Activated CD4-positive, alpha-beta memory T cell treated with anti-CD3 and anti-CD28 coated beads, Interleukin-2, amount 10 ng/mL, durations not matched to agents 7 days and 5 days (primary cell): ENCODE measurements around the gene CSF2. TPM values are rescaled to one million over a fixed set of nuclear protein-coding genes. Genes with fewer than 3 reads are reported as not detected.

ENCODE experiments used
- CTCF ChIA-PET: fragments of 350-600 bp; sonication (Branson Sonifier 250); formaldehyde crosslinking; loops from one replicate; lab custom pipeline; 2021; ENCODE audit warnings: antibody characterized with exemption, inconsistent platforms; lab: Charles Lee
- POLR2A ChIA-PET: fragments of 350-600 bp; sonication (Branson Sonifier 250); formaldehyde crosslinking; loops from one replicate; lab custom pipeline; 2021; ENCODE audit warnings: antibody characterized with exemption; lab: Charles Lee
- DNase-seq: peaks from one replicate; pipeline ENCODE4 v3.0.0-alpha.2; 2020
- H3K27ac Mint-ChIP-seq: one replicate; pipeline ENCODE4 v1.8.0; 2021; ENCODE audit warnings: mild to moderate bottlenecking, mixed read lengths
- H3K27me3 Mint-ChIP-seq: one replicate; pipeline ENCODE4 v1.8.0; 2021; ENCODE audit warnings: mixed read lengths
- H3K36me3 Mint-ChIP-seq: one replicate; pipeline ENCODE4 v1.8.0; 2021; ENCODE audit warnings: low read depth, mixed read lengths
- H3K4me1 Mint-ChIP-seq: one replicate; pipeline ENCODE4 v1.8.0; 2021; ENCODE audit warnings: mixed read lengths
- H3K4me3 Mint-ChIP-seq: one replicate; pipeline ENCODE4 v1.8.0; 2021; ENCODE audit warnings: mild to moderate bottlenecking, mixed read lengths
- H3K9me3 Mint-ChIP-seq: one replicate; pipeline ENCODE4 v1.8.0; 2021; ENCODE audit warnings: mixed read lengths
- total RNA-seq, 2 experiments: library from RNA; stranded (reverse); gene quantifications; one replicate each; pipeline ENCODE4 v1.2.3, GENCODE V29; 2021

The CSF2 gene
- total RNA-seq, 2 experiments from 2014 or later: 30.8 to 32.7 TPM

- H3K27ac Mint-ChIP-seq: no peak overlapping the region
- H3K4me3 Mint-ChIP-seq: no peak overlapping the region
- H3K27me3 Mint-ChIP-seq: peaks cover 23% of the 10 kb centered on the region
- H3K9me3 Mint-ChIP-seq: no peaks in the 10 kb centered on the region
- peaks cover 5% of the 10 kb centered on the region for H3K36me3 Mint-ChIP-seq
- no peaks in the 10 kb centered on the region for H3K4me1 Mint-ChIP-seq
- no peak for DNase-seq
- CTCF ChIA-PET: interaction anchor here (1.8 kb wide), 1 partner anchor 16 kb away, joined by 3 read pairs; no protein-coding TSS in a partner anchor
- POLR2A ChIA-PET: no interaction called here
These were observed 26.7 kb upstream of the CSF2 start for GRCh38 chr5:132046880-132047299.

DNA sequence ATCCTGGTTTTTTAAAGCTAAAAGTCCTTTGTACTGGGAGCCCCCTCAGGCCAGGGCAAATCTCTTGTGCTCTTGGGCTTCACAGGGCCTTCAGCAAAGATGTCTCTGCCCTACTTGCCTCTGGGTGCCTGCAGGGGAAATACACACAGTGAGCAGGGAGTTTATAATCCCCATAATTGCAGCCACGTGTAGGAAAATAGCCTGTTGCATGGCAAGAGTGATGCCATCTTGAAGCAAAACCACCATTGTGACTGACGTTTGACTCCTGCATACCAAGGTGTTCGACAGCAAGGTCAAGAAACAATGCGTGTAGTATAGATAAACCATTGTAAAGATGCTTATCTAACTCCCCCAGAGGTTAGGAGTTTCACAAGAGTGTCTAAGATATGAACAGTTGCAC lies 24.5 kb upstream of the CSF2 start:
- H3K4me3 Mint-ChIP-seq: no peak overlapping the region
- H3K36me3 Mint-ChIP-seq: no peaks in the 10 kb centered on the region
- peaks cover 35% of the 10 kb centered on the region for H3K27me3 Mint-ChIP-seq
- ChIA-PET POLR2A (no interaction called here), CTCF (no interaction called here)
- H3K9me3 Mint-ChIP-seq: no peaks in the 10 kb centered on the region
- no peak for DNase-seq
- H3K27ac Mint-ChIP-seq: no peak overlapping the region
- no peaks in the 10 kb centered on the region for H3K4me1 Mint-ChIP-seq

DNA sequence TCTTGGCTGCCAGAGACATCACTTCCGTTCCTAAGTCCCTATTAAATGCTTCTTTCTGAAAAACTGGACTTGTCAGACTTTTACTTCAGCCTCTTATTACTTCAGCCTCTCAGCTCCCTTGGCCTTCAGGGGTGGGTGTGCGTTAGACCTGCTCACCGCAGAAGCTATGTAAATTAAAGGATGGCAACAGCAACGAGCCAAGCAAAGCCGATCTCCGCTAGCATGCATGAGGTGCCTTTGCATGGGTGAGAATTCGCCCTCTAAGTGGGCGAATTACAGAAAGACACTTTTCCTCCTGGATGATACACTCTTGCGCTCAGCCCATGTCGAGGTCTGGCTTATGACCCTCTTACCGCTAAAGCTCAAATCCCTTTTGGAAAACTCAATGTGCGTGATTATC lies 24.0 kb upstream of the CSF2 start:
- Mint-ChIP-seq H3K4me3 (no peak overlapping the region), H3K36me3 (no peaks in the 10 kb centered on the region), H3K9me3 (no peaks in the 10 kb centered on the region), H3K27ac (no peak overlapping the region), H3K4me1 (peaks cover 4% of the 10 kb centered on the region), H3K27me3 (peaks cover 35% of the 10 kb centered on the region)
- no peak for DNase-seq
- CTCF ChIA-PET: no interaction called here
- POLR2A ChIA-PET: no interaction called here

GRCh38 chr5:132050136-132050535 lies 23.5 kb upstream of the CSF2 start:
- peaks cover 10% of the 10 kb centered on the region for H3K4me1 Mint-ChIP-seq
- H3K27me3 Mint-ChIP-seq: peaks cover 35% of the 10 kb centered on the region
- DNase-seq: no peak
- no peak overlapping the region for H3K4me3 Mint-ChIP-seq
- H3K9me3 Mint-ChIP-seq: no peaks in the 10 kb centered on the region
- ChIA-PET CTCF (no interaction called here), POLR2A (no interaction called here)
- H3K27ac Mint-ChIP-seq: no peak overlapping the region
- H3K36me3 Mint-ChIP-seq: no peaks in the 10 kb centered on the region

GRCh38 chr5:132050661-132051552 lies 22.7 kb upstream of the CSF2 start:
- H3K4me3 Mint-ChIP-seq: no peak overlapping the region
- DNase-seq: no peak
- no peak overlapping the region for H3K27ac Mint-ChIP-seq
- ChIA-PET CTCF (no interaction called here), POLR2A (no interaction called here)
- H3K4me1 Mint-ChIP-seq: peaks cover 17% of the 10 kb centered on the region
- peaks cover 33% of the 10 kb centered on the region for H3K27me3 Mint-ChIP-seq
- H3K36me3 Mint-ChIP-seq: no peaks in the 10 kb centered on the region
- no peaks in the 10 kb centered on the region for H3K9me3 Mint-ChIP-seq

DNA sequence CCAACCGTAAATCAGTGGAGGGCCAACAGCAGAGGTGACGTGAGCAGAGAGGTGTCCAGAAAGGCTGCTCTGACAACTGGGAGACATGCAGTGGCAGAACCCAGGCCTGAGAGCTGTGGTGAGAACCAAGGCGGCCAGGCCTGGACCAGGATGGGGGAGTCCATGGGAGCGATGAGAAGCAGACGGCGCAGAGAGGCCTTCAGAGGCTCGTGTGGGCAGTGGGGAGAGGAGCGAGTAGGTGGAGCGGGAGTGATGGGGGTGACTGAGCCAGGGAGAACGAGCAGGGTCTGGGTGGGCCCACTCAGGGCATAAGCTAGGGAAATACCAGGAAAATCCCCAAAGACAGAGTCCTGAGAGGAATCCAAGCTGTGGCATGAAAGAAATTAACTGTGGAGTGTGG lies 21.1 kb upstream of the CSF2 start:
- CTCF ChIA-PET: interaction anchor here (0.9 to 1.7 kb wide), 3 partner anchors 10 to 22 kb away, joined by 3 to 13 read pairs (median 3); no protein-coding TSS in a partner anchor
- Mint-ChIP-seq H3K36me3 (no peaks in the 10 kb centered on the region), H3K4me3 (no peak overlapping the region), H3K4me1 (peaks cover 34% of the 10 kb centered on the region), H3K27ac (no peak overlapping the region), H3K9me3 (no peaks in the 10 kb centered on the region), H3K27me3 (peaks cover 36% of the 10 kb centered on the region)
- POLR2A ChIA-PET: no interaction called here
- DNase-seq: no peak

- peaks cover 40% of the 10 kb centered on the region for H3K4me1 Mint-ChIP-seq
- peaks cover 40% of the 10 kb centered on the region for H3K27me3 Mint-ChIP-seq
- no peak overlapping the region for H3K4me3 Mint-ChIP-seq
These were observed 20.1 kb upstream of the CSF2 start for GRCh38 chr5:132053483-132053882.

DNA sequence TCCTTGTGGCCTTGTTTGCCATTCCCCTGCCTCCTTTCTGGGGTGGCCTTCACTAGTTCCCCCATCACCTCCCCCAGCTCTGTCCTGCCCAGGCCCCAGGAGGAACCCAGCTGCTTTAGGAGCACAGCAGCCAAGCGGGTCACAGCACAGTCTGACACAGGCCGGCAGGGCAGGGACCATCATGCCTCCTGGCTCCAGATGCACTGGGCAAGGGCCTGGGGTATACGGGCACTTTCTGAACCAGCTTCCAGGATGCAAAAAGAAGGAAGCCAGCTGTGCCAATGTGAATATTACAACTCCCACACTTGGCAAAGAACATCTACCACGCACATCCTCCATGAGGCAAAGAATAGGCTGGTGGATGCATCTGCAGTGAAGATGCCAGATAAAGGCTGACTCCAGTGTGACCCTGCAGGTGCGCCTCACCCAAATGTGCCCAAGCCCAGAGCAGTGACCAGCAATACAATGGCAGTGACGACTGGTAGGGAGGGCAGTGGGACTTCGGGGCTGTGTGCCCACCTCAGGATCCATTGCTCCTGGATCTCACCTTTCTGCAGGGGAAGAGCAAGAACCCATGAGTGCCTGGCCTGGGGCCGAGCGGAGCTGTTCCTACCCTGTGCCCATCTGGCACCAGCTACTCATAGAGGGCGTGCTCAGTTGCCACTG lies 19.4 kb upstream of the CSF2 start:
- Mint-ChIP-seq H3K4me1 (peaks cover 47% of the 10 kb centered on the region), H3K27ac (no peak overlapping the region), H3K4me3 (no peak overlapping the region), H3K9me3 (no peaks in the 10 kb centered on the region), H3K36me3 (no peaks in the 10 kb centered on the region), H3K27me3 (peaks cover 40% of the 10 kb centered on the region)
- DNase-seq: no peak
- ChIA-PET CTCF (interaction anchor here (1.0 to 1.7 kb wide), 4 partner anchors 8 to 47 kb away, joined by 3 to 13 read pairs (median 6); no protein-coding TSS in a partner anchor), POLR2A (no interaction called here)

More at GRCh38 chr5:132053483-132053882, 20.1 kb upstream of the CSF2 start:
- Mint-ChIP-seq H3K36me3 (no peaks in the 10 kb centered on the region), H3K27ac (no peak overlapping the region), H3K9me3 (no peaks in the 10 kb centered on the region)
- ChIA-PET POLR2A (no interaction called here), CTCF (interaction anchor here (0.9 to 1.7 kb wide), 4 partner anchors 9 to 46 kb away, joined by 3 to 13 read pairs (median 3); no protein-coding TSS in a partner anchor)
- no peak for DNase-seq

DNA sequence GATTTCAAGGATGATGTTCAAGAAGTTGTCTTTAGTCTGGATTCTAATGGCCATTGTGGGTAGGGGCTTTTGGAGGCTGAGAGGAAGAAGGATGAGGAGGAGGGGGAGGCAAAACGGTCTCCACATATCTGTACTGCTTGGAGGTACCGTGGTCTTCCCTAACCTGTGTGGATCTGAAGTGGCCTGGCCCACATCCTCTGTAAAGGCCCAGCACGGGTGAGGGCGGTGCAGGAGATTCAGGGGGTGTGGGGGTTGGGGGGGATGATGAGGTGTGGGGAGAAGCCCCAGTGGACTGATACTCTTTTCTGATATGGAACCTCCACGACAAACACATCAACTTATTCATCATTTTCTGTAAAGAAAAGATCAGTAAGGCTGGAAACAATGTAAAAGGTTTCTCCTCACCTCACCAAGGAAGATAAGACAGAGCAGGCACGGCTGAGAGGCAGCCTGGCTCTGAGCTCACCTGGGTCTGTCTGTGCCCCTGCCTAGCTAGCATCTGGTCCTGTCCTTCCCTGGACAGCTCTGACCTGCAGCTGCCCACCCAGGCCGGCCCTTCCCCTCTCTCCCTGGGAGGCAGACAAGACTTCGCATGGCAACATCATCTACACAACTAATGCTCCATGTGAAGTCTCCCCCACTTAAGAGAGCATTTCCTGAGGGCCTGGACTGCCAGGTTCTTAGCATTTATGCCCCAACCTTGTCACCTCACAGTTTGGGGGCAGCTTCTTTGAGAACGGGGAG lies 18.7 kb upstream of the CSF2 start:
- Mint-ChIP-seq H3K4me1 (peaks cover 54% of the 10 kb centered on the region), H3K27ac (no peak overlapping the region), H3K4me3 (no peak overlapping the region), H3K9me3 (no peaks in the 10 kb centered on the region), H3K27me3 (peaks cover 37% of the 10 kb centered on the region), H3K36me3 (no peaks in the 10 kb centered on the region)
- ChIA-PET CTCF (interaction anchor here (1.3 kb wide), 1 partner anchor 8 kb away, joined by 8 read pairs; no protein-coding TSS in a partner anchor), POLR2A (interaction anchor here (1.3 to 2.5 kb wide), 3 partner anchors 34 to 54 kb away, joined by 5 to 13 read pairs (median 5); no protein-coding TSS in a partner anchor)
- DNase-seq: no peak

DNA sequence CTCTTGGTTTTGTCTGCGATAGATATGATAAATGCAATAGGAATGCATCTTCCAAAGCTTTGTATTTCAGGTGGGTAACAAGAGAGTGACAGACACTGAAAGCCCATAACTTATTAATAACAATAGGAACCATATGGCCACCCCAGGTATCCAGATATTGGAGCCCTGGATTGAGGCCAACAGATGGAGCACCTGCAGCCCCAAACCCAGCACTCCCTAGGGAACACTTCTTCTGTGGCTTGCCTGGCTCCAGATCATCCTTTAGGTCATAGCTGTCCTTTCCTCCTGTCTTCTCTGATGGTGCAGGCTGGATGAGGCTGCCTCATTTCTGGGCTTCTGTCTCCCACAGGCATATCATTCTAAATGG lies 18.2 kb upstream of the CSF2 start:
- H3K4me3 Mint-ChIP-seq: no peak overlapping the region

DNA sequence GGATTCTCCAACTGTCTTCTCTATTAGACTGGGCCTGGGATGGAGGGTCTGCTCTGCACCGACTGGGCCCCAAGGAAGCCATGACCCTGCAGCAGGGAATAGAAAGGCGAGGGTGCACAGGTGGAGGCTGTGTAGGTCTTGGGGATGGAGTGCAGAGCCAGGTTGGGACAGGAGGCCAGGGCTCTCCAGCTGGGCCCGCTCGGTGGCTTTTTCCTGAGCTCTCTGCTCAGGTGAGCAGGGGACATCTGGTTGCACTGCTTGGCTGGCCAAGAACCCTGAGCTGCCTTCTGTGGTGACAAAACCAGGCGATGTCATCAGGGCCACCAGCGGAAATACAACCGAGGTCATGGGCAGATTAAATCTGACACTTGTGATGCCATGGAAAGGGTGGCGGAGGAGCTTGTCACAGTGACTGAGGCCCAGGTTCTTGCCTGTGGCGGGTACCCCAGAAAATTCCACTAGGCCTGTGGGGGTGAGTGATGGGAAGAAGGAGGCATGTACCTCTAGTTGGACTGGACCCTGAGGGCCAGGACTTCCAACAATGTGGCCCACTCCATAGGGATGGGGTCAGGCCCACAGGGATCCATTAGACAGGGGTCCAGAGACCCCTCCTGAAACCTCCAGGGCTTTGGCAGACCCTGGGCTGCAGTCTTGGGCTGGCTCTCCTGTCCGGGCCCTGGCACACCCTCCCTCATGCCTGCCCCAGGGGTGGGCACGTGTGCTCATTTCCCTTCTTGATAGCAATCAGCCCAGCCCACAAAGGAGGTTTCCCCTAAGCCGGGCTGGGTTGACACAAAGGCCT lies 17.6 kb upstream of the CSF2 start:
- H3K27ac Mint-ChIP-seq: peak overlapping the region; percentile 70
- DNase-seq: peak; percentile 76
- POLR2A ChIA-PET: interaction anchor here (0.5 to 2.5 kb wide), 6 partner anchors 29 to 467 kb away, joined by 3 to 13 read pairs (median 4); no protein-coding TSS in a partner anchor
- H3K36me3 Mint-ChIP-seq: no peaks in the 10 kb centered on the region
- H3K27me3 Mint-ChIP-seq: peaks cover 34% of the 10 kb centered on the region
- peaks cover 64% of the 10 kb centered on the region for H3K4me1 Mint-ChIP-seq
- H3K4me3 Mint-ChIP-seq: no peak overlapping the region
- H3K9me3 Mint-ChIP-seq: no peaks in the 10 kb centered on the region
- CTCF ChIA-PET: interaction anchor here (1.3 kb wide), 1 partner anchor 7 kb away, joined by 8 read pairs; no protein-coding TSS in a partner anchor

More for the DNA sequence above, 18.2 kb upstream of the CSF2 start:
- ChIA-PET POLR2A (interaction anchor here (0.5 to 2.5 kb wide), 6 partner anchors 28 to 466 kb away, joined by 3 to 13 read pairs (median 4); no protein-coding TSS in a partner anchor), CTCF (interaction anchor here (1.3 kb wide), 1 partner anchor 8 kb away, joined by 8 read pairs; no protein-coding TSS in a partner anchor)
- Mint-ChIP-seq H3K9me3 (no peaks in the 10 kb centered on the region), H3K36me3 (no peaks in the 10 kb centered on the region), H3K27me3 (peaks cover 37% of the 10 kb centered on the region), H3K27ac (no peak overlapping the region), H3K4me1 (peaks cover 58% of the 10 kb centered on the region)
- no peak for DNase-seq
